Measurements from ENCODE around the gene NXPE3.
"Not testable (repeated sequence)": the region's sequence is repeated elsewhere in the genome, so short reads cannot be mapped to it uniquely, and the experiment has no call there.

The NXPE3 gene

GRCh38 chr3:101851850-101852714 is 73.1 kb downstream of the NXPE3 start:
- DNase-seq (ENCODE audit: low read depth in 2 of 2): no peak

- no peak for DNase-seq (ENCODE audit: low read depth in 2 of 2)
These were observed 74.2 kb downstream of the NXPE3 start for GRCh38 chr3:101852983-101853840.

DNA sequence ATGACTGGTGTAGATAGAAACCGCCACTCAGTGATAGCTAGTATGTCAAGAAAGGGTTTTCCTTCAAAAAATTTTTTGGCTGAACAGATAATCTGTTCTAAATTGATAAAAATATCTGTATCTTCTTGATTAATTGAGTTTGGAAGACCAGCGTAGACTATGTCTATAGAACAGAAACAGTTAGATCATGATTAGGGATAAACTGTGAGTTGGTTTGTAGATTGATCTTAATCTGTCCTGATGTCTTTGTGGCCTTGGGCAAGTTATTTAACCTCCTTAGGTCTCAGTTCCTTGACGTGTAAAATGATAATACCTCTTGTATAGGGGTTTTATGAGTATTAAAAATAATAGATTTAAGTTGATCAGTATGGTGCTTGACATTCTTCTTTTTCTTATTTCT is 75.0 kb downstream of the NXPE3 start:
- DNase-seq (ENCODE audit: low read depth in 2 of 2): no peak

GRCh38 chr3:101854608-101855304 is 75.7 kb downstream of the NXPE3 start:
- no peak for DNase-seq (ENCODE audit: low read depth in 2 of 2)

DNA sequence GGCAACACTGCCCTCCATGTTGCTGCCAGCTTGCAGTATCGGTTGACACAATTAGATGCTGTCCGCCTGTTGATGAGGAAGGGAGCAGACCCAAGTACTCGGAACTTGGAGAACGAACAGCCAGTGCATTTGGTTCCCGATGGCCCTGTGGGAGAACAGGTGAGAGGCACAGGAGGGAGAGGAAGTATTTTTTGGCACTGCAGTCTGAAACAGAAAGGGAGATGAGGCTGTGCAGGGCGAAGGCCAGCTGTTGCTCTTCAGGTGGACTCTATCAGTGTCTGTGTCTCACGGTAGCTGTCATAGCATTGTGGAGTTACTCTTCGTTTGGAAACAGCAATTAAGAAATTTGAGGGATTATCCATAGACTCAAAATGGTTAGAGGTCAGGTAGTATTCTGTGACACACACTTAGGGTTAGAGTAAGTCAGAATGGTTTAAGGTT is 78.3 kb downstream of the NXPE3 start:
- DNase-seq (ENCODE audit: low read depth in 2 of 2): no peak

- no peak for DNase-seq (ENCODE audit: low read depth in 2 of 2)
These were observed 79.5 kb downstream of the NXPE3 start for GRCh38 chr3:101858464-101859030.

DNA sequence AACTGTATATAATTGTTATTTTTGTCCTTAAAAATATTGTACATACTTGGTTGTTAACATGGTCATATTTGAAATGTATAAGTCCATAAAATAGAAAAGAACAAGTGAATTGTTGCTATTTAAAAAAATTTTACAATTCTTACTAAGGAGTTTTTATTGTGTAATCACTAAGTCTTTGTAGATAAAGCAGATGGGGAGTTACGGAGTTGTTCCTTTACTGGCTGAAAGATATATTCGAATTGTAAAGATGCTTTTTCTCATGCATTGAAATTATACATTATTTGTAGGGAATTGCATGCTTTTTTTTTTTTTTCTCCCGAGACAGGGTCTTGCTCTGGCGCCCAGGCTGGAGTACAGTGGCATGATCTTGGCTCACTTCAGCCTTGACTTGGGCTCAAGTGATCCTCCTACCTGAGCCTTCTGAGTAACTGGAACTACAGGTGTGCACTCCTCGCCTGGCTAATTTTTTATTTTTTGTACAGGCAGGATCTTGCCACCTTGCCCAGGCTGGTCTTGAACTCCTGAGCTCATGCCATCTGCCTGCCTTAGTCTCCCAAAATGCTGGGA is 81.0 kb downstream of the NXPE3 start:
- no peak for DNase-seq (ENCODE audit: low read depth in 2 of 2)

DNA sequence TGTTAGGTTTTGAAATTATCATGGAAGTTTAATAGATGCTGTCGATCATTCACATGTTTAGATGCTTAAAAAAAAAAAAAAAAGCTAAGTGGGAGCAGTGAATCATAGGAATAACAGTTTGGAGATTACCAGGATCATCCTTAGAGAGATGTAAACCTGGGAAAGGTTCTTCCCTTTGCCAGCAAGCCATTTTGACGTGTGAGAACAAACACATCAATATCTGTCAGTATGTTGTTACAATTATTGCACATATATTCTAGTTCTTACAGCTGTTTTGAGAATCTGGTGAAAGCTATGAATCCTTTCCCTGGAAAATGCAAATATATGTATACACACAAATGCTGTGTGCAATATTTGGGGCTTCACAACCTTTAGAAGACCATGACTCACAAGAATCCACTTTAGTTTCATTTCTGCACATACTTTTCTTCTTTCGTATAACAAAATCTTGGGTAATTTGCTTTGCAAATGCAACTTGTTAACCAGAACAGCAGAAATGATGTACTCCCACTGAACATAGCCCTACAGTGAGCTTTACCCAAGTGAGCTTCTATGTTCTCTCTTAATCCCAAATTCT is 82.3 kb downstream of the NXPE3 start:
- DNase-seq (ENCODE audit: low read depth in 2 of 2): no peak

DNA sequence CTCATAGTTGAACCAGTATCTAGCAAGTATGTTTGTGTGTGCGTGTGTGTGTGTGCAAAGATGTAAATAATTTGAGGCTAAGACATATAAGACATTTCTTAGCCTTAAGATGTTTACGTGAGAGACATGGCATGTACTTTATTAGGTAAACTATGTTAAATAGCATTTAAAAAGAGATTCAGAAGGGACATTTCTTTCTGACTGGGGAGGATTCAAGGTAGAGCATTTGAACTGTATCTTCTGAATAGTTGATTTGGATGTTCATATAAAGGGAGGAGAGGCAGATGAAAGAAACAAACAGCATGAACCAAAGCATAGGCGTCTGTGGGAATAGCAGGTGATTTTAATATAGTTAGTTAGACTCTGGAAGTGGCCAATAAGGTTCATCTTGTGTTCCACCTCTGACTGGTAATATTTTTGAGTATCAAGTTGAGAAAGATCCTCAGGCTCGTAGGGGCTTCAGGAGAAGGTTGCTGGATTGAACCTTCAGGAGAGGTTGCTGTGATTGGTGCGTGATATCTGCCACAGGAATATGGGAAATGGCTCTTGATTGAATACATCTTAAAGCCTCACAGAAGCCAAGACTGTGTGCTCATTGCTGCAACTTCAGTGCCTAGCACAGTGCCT is 82.9 kb downstream of the NXPE3 start:
- DNase-seq (ENCODE audit: low read depth in 2 of 2): no peak

GRCh38 chr3:101862416-101863165 is 83.6 kb downstream of the NXPE3 start:
- DNase-seq (ENCODE audit: low read depth in 2 of 2): no peak

DNA sequence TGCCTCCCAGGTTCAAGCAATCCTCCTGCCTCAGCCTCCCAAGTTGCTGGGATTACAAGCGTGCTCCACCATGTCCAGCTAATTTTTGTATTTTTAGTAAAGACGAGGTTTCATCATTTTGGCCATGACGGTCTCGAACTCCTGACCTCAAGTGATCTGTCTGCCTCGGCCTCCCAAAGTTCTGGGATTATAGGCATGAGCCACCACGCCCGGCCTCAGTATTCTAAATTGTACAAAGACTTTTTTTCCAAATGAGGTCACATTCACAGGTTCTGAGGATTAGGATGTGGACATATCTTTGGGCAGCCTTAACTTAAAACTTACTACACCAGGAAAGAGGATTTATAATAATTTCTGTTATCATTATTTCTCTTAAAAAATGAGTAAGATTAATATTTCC is 85.9 kb downstream of the NXPE3 start:
- DNase-seq (ENCODE audit: low read depth in 2 of 2): not testable (repeated sequence)

DNA sequence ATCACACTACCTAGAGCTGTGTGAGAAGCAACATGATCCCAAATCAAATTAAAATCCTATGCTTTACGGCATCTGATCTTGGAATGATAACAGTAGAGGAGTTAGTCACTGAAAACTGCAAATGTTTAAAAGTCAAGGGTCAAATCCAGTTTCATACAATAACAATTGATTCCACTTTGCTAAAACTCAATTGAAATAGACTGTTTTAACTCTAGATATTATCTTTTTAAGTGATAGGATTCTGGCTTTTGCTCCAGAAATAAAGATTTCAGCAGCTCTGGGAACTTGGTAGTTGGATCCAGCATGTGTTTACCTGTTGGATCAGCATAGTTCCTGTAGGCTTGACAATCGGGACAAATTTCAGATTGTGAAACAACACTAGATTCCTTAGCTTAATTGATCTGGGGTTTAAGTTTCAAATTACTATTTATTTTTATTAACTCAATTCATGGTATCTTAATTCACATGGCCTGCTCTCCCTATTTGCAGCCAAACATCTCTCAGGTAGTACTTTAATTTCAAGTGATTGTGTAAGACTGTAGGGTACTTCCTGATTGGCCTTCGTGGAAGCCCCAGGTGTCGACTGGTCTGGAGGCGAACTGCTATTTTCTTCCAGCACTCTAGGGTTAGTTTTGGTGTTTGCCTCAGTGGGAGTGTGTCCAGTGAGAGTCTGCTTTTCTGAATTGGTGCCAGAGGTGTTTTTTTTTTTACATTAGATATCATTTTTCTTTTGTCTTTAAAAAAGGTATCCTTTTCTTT is 86.9 kb downstream of the NXPE3 start:
- DNase-seq (ENCODE audit: low read depth in 2 of 2): no peak

DNA sequence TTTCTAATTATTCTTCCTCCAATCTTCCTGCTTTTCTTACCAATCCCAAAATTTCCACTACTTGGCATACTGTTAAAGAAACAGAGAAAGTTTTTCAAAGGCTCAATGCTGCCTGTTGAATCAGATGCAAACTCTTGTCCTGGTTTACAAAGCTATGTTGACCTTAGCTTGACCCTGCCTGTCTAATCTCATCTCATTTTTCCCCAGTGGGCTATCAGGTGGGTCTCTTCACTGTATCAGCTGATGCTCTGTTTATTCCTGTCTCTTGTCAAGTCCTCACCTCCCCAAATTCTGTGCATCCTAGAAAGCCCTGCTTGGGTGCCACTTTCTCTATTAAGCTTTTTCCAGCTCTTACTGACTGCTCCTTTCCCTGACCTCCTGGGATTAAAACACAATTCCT is 88.5 kb downstream of the NXPE3 start:
- no peak for DNase-seq (ENCODE audit: low read depth in 2 of 2)

DNA sequence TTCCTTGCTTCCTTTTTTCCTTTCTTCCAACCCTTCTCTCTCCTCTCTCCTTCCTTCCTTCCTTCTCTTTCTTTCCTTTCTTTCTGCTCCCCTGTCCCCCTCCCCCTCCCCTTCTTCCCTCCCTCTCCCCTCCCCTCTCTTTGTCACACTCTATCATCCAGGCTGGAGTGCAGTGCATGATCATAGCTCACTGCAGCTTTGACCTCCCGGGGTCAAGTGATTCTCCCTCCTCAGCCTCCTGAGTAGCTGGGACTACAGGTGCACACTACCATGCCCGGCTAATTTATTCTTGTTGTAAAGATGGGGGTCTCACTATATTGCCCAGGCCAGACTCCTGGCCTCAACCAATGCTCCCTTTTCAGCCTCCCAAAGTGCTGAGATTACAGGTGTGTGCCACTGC is 89.0 kb downstream of the NXPE3 start:
- no peak for DNase-seq (ENCODE audit: low read depth in 2 of 2)

- DNase-seq (ENCODE audit: low read depth in 2 of 2): no peak
These were observed 89.8 kb downstream of the NXPE3 start for GRCh38 chr3:101868534-101869464.

GRCh38 chr3:101870138-101870537 is 91.1 kb downstream of the NXPE3 start:
- no peak for DNase-seq (ENCODE audit: low read depth in 2 of 2)

DNA sequence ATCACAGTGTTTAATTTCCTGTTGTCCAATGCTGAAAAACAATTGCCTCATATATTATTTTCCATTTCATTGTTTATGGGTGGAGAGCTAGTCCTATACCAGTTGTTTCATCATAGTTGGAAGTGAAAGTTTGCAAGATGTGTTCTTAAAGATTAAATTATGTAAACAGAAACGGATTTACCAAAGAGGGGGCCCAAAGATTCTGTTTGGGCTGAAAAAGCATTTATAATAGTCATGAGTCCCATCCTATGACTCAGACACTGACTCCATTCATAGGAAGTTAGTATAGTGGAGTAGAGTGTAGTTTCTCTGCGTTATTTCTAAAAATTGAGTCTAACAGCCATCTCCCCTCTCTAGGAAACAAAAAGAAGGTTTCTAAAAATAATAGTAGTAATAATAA is 94.6 kb downstream of the NXPE3 start:
- DNase-seq (ENCODE audit: low read depth in 2 of 2): no peak

- no peak for DNase-seq (ENCODE audit: low read depth in 2 of 2)
These were observed 97.1 kb downstream of the NXPE3 start for GRCh38 chr3:101876142-101876541.
